MM.1S (cell line): ENCODE measurements around the gene RNF150.

Experiments
- CTCF ChIP-seq: fragments of 300-600 bp; sonication (generic); IDR thresholded peaks from 2 replicates; pipeline ENCODE4 v1.5.1; 2016; ENCODE audit warnings: antibody characterized with exemption, low read length, mixed read lengths
- EZH2 ChIP-seq: fragments of 300-600 bp; sonication (generic); optimal IDR thresholded peaks from 2 replicates; pipeline ENCODE3; 2017; ENCODE audit warnings: low read depth, mild to moderate bottlenecking, antibody characterized with exemption, low read length, mixed read lengths
- EZH2phosphoT487 ChIP-seq: fragments of 300-600 bp; sonication (generic); IDR thresholded peaks from 2 replicates; pipeline ENCODE4 v1.6.1; 2018; ENCODE audit warnings: antibody characterized with exemption, low read length

- TF ChIP-seq CTCF (no peak), EZH2 (no peak), EZH2phosphoT487 (no peak)
Observed at GRCh38 chr4:141081921-141082395, 51.3 kb downstream of the RNF150 start.
